ENCODE data around the gene SPOCD1.

The SPOCD1 gene

GRCh38 chr1:31799895-31800673 lies 15.7 kb downstream of the SPOCD1 start:
- no peak for DNase-seq

DNA sequence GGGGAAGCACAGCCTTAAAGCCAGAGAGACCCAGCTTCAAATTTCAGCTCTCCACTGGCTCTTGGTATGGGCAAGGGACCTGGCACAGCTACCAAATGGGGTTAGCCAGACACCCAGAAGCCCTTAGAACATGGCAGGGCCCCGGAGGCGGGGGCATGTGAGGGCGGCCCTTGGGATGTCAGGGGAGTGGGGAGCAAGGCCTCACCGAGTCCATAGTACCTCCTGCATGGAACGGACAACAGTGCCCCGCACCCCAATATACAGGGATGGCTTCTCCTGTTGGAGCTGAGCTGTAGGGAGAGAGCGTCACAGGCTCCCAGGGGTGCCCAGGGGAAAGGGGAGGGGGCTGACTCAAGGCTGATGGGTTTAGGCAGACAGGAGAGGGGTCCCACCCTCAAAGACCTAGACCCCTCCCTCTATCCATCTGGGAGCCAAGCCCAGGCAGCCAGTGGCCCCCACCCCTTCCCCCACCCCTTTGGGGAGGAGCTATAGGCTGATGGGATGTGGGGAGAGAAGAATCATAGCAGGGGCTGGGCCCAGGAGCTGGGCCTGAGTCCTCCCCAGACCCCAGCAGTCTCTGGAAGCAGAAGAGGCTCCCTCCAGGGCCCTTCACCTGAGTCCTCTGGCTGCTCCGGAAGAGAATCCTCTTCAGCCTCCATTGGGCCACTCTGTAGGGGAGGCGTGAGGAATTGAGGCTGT lies 16.5 kb downstream of the SPOCD1 start:
- no peak for DNase-seq

GRCh38 chr1:31798433-31799195 lies 17.2 kb downstream of the SPOCD1 start:
- peak; percentile 16 for DNase-seq

GRCh38 chr1:31798086-31798432 lies 17.8 kb downstream of the SPOCD1 start:
- no peak for DNase-seq

DNA sequence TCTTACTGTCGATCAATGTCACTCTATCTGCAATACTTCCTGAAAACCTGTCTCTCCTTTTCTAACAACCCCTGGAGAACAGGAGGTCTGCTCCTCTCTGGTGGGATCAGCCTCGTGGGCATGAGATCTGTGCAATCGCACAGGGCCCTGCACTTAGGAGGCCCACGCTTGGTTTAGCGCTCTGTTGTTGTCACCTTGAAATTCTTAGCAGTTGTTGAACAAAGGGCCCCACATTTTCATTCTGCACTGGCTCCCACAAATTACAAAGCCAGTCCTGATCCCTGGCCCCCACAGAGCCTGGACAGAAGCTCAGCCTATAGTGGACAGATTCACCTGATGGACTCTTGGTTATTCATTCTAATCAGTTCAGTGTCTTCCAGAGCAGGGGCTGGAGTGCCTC lies 18.6 kb downstream of the SPOCD1 start:
- no peak for DNase-seq

GRCh38 chr1:31796707-31797106 lies 19.1 kb downstream of the SPOCD1 start:
- no peak for DNase-seq

DNA sequence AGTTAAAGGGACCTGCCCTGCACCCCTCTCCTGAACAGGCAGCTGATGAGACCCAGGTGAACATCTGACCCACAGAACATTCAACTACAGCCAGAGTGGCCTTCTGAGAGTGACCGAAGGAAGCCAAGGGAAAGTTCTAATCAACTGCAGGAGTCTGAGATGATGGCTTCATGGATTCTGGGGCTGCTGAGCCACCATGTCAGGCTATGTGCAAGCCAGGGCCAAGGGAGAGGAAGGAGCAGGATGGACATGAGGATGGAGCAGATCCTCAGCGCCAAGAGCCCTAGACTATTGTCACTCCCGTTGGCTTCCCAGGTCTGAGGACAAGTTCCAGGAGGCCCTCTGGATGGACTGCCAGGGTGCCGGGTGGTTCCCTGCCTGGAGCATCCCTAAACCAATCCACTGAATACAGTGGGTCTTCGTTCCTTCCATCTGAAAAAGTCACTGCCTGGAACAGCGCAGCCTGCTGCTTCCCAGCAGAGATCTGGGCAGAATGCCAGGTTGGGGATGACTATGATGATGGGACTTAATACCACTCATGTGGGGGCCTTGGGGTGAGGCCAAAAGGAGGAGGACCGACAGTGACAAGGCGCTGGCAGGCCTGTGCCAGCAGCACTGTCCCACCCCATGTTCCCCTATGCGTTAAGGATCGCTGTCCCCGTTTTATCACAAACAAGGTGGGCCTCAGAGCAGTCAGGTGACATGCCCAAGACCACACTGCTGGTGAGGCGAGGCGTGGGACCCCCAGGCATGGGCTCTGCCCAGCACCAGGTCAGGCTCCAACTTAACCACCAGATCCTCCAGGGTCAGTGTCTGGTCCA lies 19.8 kb downstream of the SPOCD1 start:
- DNase-seq = no peak

DNA sequence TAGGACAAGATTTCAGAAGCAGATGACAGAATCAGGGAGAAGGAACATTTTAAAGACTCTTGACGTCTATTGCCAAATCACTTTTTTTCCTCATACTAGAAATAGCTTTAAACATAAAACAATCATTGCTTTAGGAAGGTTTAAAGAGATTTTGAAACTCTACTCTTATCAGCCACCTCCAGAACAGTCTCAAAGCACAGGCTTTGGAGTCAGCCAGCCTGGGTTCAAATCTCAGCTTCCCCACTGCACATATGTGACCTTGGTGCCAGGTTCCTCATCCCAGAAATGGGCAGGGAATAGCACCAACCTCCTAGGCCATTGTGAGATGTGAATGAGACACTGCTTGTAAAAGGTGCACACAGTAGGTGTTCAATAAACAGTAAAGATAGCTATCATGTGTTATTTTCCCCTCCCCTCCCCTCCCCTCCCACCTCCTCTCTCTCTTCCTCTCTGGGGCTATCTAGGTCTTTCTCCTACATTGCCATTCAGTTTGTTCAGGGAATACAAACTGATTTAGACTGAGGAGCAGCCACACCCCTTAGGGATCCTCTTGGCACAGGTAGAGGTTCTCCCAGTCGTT lies 20.6 kb downstream of the SPOCD1 start:
- DNase-seq = no peak

- DNase-seq = no peak
Observed at GRCh38 chr1:31793586-31794285, 22.1 kb downstream of the SPOCD1 start.

DNA sequence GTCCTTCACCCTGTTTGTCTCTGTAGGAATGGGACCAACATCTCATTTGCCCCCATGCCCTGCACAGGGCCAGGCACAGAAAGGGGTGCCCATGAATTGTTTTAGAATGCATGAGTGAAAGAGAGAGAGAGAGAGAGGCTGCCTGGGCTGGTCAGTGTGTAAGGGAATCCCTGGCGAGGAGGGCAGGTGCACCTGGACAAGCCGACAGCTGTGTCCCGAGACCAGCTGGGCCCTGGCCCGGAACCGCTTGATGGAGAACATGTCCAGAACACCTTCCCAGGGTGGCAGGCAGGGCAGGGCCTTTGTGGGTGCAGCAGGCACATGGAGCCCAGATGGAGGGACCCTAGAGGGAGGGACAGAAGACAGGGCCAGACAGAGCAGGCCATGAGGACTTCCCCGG lies 22.7 kb downstream of the SPOCD1 start:
- no peak for DNase-seq

GRCh38 chr1:31792541-31792940 lies 23.3 kb downstream of the SPOCD1 start:
- DNase-seq = no peak

DNA sequence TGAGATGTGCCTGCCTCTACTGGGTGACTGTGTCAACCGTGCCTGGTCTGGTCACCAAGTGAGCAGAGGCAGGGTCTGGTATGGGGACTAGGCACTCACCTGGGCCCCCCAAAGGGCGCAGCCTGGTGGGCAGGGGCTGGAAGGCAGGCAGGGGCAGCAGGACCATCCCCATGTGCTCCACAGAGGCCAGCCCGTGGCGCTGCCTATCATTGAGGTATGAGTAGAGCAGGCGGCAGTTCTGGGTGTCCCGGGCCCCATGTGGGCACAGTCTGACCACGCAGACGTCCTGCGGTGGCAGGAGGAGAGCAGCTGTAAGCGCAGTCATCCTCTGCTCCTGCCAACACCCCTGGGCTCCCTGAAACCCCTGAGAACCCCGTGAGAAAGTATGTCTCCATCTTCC lies 23.7 kb downstream of the SPOCD1 start:
- DNase-seq = no peak

DNA sequence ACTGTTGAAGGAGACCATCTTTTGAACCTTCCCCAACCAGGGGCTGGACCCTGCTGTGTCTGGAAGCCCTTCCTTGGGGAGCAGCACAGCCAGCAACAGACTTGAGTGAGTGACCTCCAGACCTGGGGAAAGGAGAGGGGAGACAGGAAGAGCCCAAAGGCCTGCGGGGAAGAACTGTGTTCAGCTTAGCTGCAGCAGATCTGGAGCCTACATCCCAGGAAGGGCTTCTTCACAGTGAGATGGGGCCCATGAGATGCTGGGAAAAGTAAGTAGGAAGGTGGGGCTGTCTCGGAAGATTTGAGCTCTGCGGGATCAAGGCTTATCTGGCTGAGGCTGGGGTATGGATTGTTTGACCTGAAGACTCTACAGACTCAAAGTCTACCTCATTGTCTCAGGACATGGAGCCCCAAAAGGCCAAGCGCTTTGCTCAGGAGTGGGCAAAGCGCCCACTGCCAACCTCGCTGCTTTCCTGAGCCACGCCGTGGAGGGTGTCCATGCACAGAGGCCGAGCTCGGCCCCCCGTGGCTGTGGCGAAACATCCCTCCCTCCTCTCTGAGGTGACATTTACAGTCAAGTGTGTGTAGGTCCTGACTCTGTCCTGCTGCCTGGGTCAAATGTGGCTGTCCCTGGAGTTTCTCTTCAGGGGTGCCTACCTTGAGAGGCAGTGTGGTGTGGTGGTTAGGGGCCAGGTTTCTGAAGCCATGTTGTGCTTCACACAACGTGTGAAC lies 24.5 kb downstream of the SPOCD1 start:
- DNase-seq = no peak

DNA sequence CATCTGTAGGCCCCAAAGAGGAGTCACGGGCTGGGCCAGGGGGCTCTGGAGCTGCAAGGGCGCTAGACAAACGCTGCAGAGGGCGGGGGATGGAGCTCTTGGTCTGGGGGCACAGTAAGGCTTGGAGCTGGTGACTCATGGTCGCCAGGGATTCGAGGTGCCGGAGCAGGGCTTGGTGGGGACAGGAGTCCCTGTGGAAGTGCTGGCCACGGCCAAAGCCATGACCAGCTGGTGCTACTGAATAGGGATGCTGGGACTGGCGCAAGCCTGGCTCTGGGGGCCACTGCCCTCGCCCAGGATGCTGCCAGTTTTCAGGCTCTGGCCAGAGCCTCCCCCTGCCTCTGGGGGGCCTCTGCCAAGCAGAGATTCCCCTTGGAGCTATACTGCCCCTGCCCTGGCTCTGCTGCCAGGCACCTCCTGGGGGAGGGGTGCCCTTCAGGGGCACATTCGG lies 25.2 kb downstream of the SPOCD1 start:
- no peak for DNase-seq

DNA sequence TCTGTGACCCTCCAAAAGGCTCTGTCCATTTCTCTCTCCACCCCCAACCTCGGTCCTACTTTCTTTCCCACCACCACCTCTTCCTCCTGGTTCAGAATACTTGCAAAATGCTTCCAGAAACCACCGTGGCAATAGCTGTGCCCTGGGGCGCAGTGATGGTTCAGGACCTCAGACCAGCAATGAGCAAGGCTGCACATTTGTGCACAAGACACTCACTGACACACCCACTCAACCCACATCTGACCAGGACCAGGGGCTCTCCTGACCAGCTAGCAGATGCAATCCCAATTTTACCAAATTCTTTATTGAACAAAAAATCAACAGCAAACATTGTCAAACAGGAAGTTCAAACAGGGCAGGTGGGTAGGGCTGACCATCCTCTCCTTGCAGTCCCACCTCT lies 25.7 kb downstream of the SPOCD1 start:
- no peak for DNase-seq

GRCh38 chr1:31789259-31790065 lies 26.4 kb downstream of the SPOCD1 start:
- DNase-seq = peak; percentile 98

DNA sequence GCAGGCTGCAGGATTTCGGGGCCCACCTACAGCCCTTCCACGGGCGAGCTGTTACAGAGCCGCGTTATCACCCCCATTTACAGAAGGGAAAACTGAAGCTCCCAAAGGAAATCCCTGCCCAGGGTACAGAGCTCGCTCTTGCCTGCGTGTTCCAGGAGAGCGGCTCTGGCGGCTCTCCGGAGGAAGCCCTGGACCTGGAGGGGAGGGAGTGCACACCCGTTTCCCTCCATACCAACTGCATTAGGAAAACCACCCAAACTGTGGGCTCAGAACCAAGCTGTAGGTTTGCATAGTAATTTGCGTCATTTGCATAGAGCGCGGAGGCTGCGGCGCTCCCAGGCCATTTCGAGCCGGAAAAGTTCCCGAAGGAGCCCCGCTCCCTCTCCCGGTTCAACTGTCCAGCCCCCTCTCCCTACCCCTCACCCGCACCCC lies 27.0 kb downstream of the SPOCD1 start:
- DNase-seq = no peak

GRCh38 chr1:31788138-31788824 lies 27.5 kb downstream of the SPOCD1 start:
- DNase-seq = peak; percentile 92

DNA sequence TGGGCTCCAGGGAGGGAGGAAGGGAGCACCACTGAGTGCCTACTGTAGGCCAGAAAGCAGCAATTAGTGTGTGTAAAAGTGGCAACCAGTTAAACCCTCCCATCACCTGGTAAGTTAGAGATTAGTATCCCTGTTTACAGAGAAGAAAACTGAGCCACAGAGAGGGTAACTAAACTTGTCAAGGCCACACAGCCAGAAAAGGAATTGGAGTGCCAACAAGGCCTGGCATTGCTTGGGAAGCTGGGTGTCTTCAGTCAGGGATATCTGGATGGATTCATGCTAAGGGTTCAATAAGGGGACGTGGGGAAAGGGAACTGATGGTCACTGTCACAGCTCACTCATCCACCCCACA lies 28.1 kb downstream of the SPOCD1 start:
- no peak for DNase-seq

GRCh38 chr1:31787261-31787660 lies 28.6 kb downstream of the SPOCD1 start:
- no peak for DNase-seq
